OCI-M2 (cell line): ENCODE data around the gene MANBA.

Experiments
- DNase-seq: peaks from one replicate; lab custom pipeline; 2025; ENCODE audit not compliant: unreplicated experiment; lab: John Stamatoyannopoulos, UW

The MANBA gene

DNA sequence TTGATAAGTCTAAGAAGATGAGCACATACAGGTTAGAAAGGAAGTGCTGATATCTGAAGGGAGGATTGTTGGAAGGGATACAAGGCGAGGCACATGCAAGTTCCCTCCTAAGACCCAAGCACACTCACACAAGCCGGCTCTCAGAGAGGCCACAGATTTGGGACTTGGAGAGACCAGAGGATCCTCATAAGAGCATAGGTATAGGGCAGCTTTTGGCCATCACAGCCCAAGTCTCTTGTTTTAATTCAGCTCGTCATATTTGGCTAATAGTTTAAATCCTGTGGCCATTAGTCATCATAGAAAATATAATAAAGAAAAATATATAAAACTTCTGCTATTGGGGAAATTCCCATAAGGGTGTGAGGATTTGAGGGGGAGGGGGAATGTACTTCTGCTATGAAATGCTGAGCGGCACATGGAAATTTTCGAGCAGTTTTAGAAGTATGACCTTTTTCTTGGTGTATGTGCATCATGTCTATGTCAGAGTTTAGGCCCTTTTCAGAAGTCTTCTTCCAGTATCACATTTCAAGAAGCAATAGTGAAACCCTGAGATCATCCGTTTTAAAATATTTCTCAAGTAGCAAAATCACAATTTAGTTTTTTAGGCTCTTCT, 161.9 kb downstream of the MANBA start:
- DNase-seq: no peak

DNA sequence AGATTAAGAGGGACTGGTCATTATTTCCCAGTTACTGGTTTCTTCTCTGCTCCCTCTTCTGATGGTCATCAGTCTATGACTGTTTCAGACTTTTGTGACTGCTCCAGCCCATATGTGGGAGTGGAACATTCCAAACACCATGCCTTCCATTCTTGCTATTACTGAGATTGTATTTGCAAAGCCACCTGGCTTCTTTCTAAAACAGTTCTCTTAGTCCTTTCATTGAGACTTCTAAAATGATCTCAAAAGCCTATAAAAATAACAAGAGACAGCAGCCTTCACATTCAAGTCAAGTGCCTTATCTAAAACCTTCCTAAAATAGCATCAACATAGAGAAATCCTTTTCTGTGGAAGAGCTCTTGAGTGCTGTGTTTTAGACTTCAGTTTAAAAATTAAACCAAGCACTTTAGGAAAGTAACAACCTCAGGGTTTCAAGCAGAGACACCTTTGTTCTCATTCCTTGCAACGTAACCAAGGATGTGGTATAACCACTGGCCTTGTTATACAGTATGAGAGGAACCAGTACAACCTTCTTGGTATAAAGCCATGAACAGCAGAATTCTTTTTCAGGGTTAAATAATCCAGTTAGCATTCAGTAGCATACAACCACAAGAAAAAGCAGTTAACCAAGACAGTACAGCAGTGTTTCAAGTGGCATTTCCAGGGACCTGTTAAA, 162.5 kb downstream of the MANBA start:
- DNase-seq: no peak

DNA sequence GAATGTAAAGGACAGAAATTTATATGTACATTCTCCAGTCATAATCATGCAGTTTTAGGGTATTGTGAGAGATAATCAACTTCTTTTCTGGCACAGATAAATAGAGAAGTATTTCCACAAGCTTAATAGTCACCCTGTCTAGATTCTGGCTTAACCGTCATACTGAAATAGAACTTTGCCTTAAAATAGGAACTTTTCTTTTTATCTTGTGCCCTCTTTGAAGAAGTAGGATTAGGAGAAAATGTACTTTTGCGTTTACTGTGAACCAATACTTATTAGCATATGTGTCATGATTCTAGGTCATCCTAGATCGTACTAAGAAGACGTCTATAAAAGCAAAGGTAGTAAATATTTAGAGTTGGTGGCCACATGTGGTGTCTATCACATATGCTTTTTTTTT, 164.2 kb downstream of the MANBA start:
- no peak for DNase-seq

DNA sequence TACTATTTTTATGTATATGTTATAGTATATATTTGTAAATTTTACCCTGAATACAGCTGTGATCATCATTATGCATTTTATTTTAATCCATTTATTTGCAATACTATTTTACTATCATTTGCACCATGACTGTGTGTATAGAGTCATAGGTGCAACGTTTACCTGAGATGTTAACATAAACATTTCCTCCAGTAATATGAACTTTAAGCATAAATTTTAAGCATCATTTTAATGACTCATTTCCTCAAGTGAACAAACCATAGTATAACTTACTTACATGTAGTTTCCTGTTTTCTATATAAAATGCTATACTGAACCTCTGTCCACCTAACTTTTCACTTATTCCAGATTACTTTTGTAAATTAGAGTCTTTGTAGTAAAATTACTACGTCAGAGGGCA, 166.8 kb downstream of the MANBA start:
- no peak for DNase-seq

GRCh38 chr4:102593147-102593546, 167.6 kb downstream of the MANBA start:
- DNase-seq: no peak

- DNase-seq: no peak
These were observed 168.5 kb downstream of the MANBA start for GRCh38 chr4:102592256-102592655.

DNA sequence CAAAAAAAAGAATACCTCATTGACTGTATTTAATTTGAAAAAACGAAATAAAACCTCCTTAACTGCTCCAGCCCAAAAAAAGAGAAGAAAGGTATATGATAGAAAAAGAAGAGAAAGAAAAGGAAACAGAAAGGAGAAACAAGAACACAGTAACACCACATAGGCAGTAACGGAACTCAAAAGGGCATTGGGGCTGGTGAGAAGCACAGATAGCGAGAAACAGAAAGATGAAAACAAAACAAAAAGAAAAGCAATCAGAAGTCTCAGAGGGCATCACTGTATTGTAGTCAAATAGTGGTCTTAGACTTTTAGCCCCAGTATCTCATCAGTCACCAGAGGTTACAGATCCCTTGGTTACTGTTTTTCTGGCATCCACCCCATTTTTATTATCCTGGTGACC, 171.0 kb downstream of the MANBA start:
- DNase-seq: no peak

DNA sequence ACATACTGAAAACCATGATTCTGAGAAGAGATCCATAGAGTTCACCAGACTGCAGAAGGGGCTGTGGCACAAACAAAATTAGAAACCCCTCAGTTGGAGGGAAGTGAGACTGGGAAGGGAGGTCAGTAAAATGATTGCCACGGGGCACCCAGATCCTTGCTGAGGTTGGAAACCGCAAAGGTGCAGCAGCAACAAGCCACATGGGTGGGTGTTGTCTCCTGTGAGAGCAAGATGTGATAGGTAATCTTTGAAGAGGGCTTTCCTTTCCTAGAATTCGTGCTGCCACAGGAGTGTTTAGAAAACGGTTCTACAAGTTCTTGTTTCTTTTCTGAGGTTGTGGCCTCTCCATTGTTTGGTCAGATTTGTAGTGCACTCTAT, 174.1 kb downstream of the MANBA start:
- DNase-seq: no peak

DNA sequence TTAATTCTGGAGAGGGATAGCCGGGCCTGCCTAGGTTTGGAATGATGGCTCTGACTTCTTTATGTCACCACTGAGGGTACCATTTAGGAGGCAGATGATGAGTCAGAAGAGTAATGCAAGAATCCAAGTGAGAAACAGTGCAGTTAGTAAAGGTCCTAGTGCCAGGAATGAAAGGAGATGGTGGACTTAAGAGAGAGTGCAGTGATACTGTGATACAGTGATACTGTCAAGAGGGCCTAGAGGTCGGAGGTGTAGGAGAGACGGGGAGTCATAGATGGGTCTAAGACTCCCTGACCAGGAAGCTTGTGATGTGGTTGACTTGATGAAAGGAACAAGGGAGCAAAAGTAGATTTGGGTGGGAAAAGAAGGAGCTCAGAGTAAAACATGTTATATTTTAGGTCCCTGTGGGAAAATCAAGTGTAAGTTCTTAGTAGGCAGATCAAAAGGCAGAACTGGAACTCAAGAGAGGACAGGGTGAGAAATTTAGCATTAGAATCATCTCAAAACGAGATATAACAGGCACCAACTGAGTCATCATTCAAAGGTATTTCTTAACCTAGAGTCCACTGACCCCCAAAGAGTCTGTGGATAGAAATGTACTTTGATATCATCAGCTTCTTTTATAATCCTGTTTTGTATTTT, 174.6 kb downstream of the MANBA start:
- DNase-seq: no peak

DNA sequence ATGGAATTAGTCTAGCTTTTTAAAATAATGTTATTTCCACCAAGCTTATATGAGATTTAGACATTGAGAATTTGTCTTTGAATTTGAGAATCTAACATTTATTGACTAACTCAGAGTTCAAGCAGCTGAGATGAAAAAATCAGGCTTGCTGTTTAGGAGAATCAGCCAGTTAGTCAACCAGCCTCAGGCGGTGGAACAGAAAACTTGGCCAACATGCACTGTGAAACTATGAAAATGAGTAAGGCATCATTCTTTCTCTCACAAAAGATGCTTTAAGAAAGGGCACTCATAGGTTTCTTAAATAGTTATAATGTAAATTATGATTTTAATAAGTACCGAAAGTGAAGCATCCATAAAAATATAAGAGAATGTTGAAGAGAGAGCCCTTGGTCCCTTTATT, 175.4 kb downstream of the MANBA start:
- no peak for DNase-seq

DNA sequence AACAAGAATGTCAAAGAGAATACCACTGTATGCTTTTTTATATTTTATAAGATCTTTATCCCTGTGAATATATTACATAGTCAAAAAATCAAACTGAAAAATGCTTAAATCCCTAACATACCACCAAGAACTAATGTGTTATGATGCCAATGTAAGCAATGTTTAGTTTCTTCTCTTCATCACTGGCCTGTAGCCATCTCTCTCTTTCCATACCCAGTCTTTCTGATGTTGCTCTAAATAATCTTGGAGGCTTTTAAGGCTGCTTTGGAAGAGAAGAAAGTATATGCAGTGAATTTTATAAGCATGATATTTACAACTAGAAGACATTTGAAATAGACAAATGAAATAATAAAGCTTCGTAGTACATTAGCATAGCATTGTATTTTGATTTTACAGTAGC, 176.7 kb downstream of the MANBA start:
- DNase-seq: no peak
